GM23248 (cell line): ENCODE data around the gene TOP1.

ENCODE experiments used
- EZH2 ChIP-seq: fragments of 200-600 bp; sonication (generic); IDR thresholded peaks from 2 replicates; pipeline ENCODE4 v1.6.1; 2018; ENCODE audit warnings: antibody characterized with exemption, mild to moderate bottlenecking; ENCODE audit not compliant: insufficient read depth, poor library complexity, severe bottlenecking
- EZH2phosphoT487 ChIP-seq: fragments of 200-600 bp; sonication (generic); IDR thresholded peaks from 2 replicates; pipeline ENCODE4 v1.6.1; 2018; ENCODE audit warnings: antibody characterized with exemption, moderate library complexity, mild to moderate bottlenecking, low read depth; ENCODE audit not compliant: insufficient read depth

DNA sequence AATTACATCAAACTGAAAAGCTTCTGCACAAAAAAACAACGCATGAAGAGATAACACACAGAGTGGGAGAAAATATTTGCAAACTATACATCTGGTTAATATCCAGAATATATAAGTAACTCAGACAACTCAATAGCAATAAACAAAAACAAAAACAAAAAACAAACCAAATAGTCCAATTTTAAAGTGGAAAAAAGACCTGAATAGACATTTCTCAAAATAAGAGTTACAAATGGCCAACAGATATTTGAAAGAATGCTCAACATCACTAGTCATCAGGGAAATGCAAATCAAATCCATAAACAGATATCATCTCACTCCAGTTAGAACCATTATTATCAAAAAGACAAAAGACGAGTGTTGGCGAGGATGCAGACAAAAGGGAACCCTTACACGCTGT is 28.8 kb upstream of the TOP1 start:
- TF ChIP-seq EZH2 (no peak), EZH2phosphoT487 (no peak)
